T-helper 9 cell (primary cell): ENCODE data around the gene CEACAM16.
A peak's percentile ranks its signal among the peaks of the same experiment; 100 is the strongest.
"Not testable (repeated sequence)": the region's sequence is repeated elsewhere in the genome, so short reads cannot be mapped to it uniquely, and the experiment has no call there.

ENCODE experiments used
- DNase-seq: peaks from one replicate; pipeline ENCODE4 v3.0.0-alpha.2; 2020

Gene CEACAM16

DNA sequence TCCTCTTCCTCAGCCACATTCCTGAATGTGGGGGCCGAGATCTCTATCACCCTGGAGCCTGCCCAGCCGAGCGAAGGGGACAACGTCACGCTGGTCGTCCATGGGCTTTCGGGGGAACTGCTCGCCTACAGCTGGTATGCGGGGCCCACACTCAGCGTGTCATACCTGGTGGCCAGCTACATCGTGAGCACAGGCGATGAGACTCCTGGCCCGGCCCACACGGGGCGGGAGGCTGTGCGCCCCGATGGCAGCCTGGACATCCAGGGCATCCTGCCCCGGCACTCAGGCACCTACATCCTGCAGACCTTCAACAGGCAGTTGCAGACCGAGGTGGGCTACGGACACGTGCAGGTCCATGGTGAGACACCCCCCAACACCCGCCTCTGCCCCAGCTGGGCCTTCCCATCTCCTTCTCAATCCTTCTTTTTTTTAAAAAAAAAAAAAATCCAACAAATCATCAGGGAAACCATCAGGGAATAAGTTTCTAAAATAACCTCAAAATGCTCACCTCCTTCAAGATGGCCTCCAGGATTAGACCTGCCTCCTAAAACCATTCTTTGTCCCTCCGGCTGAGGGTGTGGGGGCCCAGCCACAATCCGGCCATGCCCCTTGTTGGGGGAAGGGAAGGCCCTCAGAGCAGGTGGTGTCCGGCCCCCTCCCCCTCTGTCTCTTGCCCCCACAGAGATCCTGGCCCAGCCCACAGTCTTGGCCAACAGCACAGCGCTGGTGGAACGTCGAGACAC lies 4.6 kb downstream of the CEACAM16 start:
- no peak for DNase-seq

DNA sequence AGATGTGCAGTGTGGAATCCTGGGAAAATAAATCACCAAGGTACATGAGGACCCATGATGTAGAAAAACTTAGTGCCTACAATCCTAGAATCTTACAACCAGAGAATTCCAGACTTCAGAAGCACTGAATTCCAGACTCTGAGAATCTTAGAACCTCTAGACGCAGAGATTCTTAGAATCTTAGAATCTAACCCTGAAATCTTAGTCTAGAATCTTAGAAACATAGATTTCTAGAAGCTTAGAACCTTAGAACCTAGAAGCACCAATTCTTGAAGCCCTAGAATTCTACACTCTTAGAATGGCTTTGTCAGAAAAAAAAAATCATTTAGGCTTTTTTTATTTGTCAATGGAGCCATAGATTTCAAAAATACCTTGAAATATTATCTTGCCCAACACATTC lies 6.0 kb downstream of the CEACAM16 start:
- no peak for DNase-seq

DNA sequence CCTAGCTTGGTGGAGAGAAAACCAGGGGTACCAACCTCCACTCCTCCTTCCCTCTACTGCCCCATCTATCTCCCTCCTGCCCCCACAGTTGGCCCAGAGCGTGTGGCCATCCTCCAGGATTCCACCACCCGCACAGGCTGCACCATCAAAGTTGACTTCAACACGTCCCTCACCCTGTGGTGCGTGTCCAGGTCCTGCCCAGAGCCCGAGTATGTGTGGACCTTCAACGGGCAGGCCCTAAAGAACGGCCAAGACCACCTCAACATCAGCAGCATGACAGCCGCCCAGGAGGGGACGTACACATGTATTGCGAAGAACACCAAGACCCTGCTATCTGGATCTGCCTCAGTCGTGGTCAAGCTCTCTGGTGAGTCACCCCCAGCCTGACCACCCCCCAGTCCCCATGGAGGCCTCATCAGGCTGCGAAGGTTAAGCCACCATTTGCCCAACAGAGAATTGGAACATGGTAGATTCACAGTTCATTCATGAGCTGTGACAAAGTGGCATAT lies 6.6 kb downstream of the CEACAM16 start:
- no peak for DNase-seq

DNA sequence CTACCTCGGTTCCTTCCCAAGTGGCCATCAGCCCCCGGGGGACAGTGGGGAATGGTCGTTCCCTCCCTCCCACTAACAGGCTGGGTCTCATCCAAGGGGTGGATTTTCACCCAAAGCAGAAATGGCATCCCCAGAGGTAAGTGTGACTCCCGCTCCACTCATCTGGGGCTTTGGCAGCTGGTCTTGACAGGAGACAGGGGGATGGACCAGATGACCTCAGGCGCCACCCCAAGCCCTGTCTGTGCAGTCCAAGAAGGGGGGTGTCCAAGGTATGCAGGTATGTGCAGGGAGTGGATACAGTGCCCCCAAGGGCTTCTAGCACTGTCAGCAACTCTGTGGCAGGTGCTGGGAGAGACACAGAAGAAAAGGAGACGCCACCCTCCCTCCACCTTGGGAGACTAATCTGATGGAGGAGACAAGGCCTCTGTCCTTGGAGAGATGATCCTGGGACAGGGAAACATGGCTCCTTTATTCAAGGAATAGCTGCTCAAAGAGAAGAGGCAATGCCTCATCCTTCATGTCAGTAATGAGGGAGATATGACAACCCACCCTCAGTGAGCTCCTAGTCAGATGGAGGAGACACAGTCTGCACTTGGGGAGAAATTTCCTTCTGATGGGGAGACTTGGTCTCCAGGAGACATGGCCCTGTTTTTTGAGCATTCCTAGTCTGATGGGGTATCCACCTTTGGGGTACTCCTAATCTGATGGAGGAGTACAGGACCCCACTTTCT lies 7.7 kb downstream of the CEACAM16 start:
- no peak for DNase-seq

DNA sequence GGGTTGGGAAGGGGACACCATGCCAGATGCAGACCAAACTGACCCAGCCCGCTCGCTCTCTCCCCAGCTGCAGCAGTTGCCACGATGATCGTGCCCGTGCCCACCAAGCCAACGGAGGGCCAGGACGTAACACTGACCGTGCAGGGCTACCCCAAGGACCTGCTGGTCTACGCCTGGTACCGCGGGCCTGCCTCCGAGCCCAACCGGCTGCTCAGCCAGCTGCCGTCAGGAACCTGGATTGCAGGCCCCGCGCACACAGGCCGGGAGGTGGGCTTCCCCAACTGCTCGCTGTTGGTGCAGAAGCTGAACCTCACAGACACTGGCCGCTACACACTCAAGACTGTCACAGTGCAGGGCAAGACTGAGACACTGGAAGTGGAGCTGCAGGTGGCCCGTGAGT lies 8.8 kb downstream of the CEACAM16 start:
- DNase-seq = no peak

DNA sequence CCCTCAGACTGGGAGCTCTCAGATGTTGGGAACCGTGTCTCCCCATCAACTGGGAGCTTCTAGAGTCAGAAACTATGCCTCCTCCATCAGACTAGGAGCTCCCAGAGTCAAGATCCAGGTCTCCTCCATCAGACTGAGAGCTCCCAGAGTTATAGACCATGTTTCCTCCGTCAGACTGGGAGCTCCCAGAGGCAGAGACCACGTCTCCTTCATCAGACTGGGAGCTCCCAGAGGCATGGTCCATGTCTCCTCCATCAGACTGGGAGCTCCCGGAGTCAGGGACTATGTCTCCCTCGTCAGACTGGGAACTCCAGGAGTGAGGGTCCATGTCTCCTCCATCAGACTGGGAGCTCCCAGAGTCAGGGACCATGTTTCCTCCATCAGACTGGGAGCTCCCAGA lies 10.0 kb downstream of the CEACAM16 start:
- DNase-seq = no peak

DNA sequence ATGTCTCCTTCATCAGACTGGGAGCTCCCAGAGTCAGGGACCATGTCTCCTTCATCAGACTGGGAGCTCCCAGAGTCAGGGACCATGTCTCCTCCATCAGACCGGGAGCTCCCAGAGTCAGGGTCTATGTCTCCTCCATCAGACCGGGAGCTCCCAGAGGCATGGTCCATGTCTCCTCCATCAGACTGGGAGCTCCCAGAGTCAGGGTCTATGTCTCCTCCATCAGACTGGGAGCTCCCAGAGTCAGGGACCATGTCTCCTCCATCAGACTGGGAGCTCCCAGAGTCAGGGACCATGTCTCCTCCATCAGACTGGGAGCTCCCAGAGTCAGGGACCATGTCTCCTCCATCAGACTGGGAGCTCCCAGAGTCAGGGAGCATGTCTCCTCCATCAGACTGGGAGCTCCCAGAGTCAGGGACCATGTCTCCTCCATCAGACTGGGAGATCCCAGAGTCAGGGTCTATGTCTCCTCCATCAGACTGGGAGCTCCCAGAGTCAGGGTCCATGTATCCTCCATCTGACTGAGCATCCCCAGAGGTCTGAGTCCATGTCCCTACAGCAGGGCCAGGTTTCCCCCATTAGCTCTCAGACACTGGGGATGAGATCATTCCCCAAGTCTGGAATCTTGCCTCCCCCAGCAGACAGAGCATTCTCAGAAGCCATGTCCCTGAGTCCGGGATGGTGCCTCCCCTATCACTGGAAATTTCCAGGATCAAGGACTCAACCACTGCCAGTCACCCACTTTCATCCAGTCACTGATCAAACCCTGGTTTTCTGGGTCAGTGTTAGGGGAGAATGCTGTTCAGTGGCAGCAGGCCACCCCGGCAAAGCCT lies 10.7 kb downstream of the CEACAM16 start:
- not testable (repeated sequence) for DNase-seq

DNA sequence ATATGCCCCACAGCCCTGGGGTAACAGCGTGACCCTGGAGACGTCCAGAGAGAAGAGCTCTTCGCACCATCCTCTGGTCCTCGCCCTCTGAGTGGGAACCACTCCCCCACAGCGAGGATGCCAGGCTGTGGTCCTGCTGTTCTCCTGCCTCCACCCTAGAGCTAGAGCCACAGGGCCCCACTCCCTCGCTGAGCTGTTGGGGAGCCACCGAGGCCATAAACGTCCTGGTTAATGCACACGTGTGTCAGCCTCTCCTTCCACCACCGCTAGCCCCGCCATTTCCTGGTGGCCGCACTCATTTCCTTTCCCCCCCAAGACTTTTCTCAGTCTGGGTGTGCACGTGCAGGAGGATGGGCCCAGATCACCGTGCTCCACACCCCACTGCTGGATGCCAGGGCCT lies 11.5 kb downstream of the CEACAM16 start:
- no peak for DNase-seq

DNA sequence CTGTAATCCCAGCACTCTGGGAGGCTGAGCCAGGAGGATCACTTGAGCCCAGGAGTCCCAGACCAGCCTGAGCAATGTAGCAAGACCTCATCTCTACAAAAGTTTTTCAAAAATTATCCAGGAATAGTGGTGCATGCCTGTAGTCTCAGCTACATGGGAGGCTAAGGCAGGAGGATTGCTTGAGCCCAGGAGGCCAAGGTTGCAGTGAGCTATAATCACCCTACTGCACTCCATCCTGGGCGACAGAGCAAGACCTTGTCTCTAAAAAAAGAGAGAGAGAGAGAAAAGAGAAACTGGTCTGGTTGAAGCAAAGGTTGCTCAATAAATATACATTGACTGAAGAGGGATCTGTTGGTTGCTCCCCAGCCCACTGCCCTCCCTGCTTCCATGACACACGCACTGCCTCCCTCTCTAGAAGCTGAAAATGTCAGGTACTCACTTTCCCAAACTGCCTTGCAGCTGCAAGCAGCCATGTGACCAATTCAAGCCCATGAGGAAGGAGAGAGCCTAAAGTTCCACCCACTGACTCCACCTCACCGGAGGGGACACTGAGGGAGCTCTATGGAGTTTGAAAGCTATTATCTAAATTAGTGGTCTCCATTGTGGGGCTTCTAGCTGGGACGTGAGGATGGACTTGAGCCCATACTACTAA lies 14.0 kb downstream of the CEACAM16 start:
- DNase-seq = no peak

DNA sequence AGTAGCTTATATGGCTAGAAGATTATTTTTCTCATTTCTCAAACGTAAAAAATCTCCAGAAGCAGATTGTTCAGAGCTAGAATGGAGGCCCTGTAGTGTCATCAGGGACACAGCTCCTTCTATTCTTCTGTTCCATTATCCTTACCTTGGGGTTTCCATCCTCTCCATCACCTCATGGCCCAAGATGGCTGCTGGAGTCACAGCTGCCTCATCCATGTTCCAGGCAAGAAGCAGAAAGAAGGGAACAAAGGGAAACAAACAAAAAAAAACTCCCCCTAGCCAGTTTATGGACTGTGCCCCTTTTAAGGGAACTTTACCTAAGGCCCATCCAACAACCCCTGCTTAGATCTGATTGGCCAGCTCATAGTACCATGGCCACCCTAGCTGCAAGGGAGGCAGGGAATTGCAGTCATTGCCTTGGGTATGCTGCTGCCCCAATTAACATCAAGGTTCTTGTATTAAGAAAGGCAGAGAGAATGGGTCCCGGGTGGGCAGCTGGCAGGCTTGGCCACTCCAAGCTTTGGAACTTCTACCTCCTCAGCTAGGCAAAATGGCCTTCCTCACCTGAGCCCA lies 15.7 kb downstream of the CEACAM16 start:
- no peak for DNase-seq

DNA sequence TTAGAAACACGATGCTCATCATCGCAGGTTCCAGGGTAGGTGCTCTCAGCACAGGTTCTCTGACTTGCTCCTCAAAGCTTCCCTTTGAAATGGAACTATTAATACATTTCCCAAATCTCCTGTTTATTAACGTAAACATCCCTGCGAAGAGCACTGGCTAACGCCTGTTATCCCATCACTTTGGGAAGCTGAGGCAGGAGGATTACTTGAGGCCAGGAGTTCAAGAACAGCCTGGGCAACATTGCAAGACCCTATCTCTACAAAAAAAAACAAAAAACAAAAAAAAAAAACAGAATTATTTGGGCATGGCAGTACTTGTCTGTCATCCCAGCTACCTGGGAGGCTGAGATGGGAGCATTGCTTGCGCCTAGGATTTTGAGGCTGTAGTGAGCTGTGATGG lies 18.7 kb downstream of the CEACAM16 start:
- no peak for DNase-seq

DNA sequence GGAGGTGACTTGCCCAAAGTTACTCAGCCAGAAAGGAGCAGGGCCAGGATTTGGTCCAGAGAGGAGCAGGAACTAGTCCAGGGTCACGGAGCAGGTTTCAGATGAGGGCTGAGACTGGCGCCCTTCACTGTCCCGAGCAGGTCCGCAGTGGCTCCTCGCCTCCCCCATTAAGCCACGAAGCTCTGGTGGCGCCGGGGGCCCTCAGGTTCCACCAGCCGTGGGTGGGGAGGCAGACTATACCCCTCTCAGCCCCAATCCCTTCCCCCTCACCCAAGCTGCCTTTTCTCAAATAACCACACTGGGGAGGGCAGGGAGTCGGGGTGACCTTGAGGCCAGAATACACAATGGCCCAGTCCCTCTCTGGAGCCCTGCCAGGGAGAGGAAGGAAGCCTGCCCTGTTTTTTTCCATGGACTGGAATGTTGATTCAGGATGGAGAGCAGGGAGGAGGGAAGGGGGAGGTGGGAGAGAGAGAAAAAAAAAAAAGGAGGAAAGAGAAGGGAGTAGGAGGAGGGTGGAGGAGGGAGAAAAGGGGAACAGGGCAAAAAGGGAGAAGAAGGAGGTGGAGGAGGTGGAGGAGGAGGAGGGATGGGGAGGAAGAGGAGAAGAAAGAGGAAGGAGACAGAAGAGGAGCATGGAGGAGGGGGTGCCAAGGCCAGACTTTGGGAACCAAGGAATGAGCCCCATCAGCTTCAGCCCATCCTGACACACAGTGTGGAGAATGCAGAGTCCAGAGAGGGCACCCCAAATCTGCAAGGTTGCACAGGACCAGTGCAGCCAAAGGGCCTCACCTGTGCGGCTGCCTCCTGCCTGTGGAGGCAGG lies 19.7 kb downstream of the CEACAM16 start:
- DNase-seq = no peak

DNA sequence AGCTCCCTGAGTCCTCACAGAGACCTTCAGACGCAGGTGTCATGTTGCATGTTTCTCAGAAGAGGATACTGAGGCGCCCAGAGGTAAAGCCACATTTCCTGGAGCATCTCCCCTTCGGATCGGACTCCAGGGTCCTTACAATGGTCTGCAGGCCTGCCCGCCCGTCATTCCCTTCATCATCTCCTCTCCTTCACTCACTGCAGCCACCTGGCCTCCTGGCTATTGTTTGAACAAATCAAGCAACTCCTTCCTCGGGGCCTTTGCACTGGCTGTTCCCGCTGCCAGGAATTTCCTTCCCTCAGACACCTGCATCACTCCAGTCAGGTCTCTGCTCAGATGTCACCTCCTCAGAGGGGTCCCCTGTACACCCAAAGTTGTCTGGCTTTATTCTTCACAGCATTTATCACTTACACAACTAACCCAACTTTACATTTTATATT lies 20.3 kb downstream of the CEACAM16 start:
- DNase-seq = no peak

DNA sequence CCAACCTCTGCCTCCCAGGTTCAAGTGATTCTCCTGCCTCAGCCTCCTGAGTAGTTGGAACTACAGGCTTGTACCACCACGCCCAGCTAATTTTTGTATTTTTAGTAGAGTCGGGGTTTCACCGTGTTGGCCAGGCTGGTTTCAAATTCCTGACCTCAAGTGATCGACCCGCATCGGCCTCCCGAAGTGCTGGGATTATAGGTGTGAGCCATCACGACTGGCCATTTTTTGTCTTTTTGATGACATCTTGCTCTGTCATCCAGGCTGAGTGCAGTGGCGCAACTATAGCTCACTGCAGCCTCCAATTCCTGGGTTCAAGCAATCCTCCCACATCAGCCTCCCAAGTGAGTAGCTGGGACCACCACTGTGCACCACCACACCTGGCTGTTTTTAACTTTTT lies 21.4 kb downstream of the CEACAM16 start:
- not testable (repeated sequence) for DNase-seq

DNA sequence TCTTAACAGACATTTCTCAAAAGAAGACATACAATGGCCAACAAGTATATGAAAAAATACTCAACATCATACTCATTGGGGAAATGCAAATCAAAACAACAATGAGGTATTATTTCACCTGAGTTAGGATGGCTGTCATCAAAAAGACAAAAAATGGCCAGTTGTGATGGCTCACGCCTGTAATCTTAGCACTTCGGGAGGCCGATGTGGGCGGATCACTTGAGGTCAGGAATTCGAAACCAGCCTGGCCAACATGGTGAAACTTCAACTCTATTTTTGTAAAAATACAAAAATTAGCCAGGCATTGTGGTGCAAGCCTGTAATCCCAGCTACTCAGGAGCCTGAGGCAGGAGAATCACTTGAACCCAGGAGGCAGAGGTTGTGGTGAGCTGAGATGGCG lies 22.0 kb downstream of the CEACAM16 start:
- no peak for DNase-seq

DNA sequence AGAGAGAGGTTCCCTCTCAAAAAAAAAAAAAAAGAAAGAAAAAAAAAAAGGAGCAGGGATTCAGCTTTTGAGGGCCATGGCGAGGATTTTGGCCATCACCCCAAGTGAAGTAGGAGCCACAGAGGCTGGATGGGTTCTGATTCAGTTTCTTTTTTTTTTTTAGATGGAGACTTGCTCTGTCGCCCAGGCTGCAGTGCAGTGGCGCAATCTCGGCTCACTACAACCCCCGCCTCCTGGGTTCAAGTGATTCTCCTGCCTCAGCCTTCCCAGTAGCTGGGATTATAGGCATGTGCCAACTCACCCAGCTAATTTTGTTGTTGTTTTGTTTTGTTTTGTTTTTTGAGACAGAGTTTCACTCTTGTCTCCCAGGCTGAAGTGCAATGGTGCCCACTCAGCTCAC lies 22.4 kb downstream of the CEACAM16 start:
- DNase-seq = not testable (repeated sequence)

DNA sequence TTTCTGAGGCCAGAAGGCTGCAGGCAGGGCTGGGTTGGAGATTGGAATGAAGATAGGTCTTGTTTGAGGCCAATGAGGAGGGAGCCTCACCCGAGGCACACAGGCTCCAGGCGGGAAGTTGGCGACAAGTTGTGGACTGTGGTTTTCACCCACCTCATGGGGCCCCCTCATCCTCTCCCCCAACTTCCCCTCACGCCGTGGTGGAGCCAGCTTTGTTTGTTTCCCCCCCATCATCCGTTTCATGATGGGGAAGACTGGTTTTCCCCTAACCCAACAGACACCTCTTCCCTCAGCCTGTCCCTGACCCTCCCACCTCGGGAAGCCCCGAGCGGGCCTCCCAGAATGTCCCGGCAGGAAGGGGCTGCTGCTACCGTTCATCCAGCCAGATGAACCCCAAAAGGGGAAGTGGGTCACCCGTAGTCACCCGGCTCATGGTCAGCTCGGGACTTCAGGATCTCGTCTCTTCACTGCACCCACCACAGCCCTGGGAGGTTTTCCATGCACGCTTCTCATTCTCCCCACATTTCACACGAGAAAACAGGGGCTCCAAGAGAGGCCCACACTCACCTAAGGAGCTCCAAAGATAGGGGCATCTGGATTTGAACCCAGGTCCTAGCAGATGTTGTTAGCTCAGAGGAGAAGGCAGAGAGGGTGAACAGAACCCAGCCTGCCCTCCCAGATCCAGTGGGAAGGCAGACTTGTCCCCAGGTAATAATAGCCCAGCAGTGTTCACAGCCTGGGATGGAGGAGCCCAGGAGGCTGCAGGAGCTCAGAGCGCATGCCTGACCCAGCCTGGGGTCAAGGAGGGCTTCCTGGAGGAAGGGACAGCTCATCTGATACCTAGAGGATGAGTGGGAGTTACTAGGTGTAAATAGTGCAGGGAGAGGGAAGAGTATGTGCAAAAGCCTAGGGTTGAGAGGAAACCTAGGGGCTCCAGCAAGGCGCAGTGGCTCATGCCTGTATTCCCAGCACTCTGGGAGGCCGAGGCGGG lies 23.5 kb downstream of the CEACAM16 start:
- DNase-seq = no peak

DNA sequence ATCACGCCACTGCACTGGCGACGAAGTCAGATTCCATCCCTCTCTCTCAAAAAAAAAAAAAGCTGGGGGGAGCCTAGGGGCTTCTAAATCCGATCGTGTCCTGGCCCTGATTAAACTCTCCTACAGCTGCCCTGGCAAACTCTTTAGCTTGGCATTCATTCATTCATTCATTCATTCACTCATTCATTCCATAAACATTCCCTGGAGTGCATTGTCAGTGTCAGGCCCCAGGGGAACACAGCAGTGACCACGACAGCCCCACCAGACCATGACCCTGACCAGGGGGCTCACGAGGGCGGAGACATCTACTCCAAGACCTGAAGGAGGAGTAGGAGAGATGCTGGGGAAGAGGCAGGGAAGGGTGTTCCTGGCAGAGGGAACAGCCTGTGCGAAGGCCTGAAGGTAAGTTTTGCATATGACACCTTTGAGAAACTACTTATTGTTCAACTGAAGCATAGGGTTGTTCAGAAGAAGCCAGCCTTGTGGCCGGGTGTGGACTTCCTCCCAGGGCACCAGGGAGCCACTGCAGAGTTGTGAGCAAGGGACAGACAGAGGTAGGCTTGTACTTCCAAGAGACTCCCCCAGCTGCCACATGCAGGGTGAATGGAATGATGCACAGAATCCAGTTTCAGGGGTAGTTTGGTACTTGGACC lies 24.5 kb downstream of the CEACAM16 start:
- DNase-seq = no peak

DNA sequence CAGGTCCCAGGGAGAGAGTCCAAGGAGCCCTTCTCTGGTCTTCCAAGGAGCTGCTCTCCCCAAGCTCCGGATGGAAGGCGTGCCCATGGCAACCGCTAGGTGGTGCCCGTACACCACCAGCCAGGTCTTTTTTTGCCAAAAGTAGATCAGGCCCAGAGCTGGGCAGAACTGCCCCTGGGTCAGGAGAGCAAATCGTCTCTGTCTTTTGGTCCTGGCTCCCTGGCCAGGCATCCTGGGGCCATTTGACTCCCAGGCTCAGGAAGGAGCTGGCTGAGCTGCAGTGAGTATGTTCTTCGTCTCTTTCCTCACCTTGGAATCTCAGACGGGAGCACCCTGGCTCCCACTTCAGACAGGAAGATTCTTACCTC lies 25.0 kb downstream of the CEACAM16 start:
- DNase-seq = peak; percentile 71

DNA sequence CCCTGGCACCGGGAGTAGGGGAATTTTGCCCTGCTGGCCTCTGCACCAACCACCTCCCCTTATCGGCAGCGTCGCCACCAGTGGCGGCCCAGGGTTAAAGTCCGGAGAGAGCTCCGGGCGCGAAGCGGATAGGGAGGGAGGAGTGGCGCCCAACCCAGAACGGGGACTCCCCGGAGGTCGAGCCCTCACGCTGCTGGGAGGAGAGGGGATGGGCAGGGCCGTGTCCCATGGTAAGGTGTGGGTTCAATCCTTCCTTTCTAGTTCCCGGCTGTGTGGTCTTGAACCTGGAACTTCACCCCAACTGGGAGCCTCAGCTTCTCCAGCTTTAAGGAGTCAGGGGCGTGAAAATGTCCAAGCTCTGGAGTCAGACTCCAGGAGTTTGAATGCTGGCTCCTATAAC lies 26.3 kb downstream of the CEACAM16 start:
- no peak for DNase-seq
